SK-N-SH treated with all-trans-retinoic acid at 6 μM for 48 hours (cell line): ENCODE results near the gene CAGE1.

ENCODE experiments used
- ATAC-seq: fragments of 200-7000 bp; cut with Tn5 transposase; 3 replicates; pipeline ENCODE4 v1.9.1; 2020; ENCODE audit warnings: mild to moderate bottlenecking, moderate library complexity
- ARNTL ChIP-seq: fragments of 450-650 bp; formaldehyde crosslinking; IDR thresholded peaks from 2 replicates; pipeline ENCODE4 v1.5.0; 2020; ENCODE audit warnings: low read depth, mild to moderate bottlenecking, moderate library complexity, borderline replicate concordance
- BACH2 ChIP-seq: fragments of 250-450 bp; sonication (Bioruptor Pico); IDR thresholded peaks from 2 replicates; pipeline ENCODE4 v1.9.0; 2021; ENCODE audit warnings: mild to moderate bottlenecking, borderline replicate concordance
- CSDC2 ChIP-seq: fragments of 250-450 bp; sonication (Bioruptor Pico); IDR thresholded peaks from 2 replicates; pipeline ENCODE4 v1.5.0; 2020; ENCODE audit warnings: mild to moderate bottlenecking, moderate library complexity
- CSRNP3 ChIP-seq: fragments of 250-450 bp; sonication (Bioruptor Pico); IDR thresholded peaks from 2 replicates; pipeline ENCODE4 v1.5.1; 2021; ENCODE audit warnings: mild to moderate bottlenecking, moderate library complexity
- ESRRG ChIP-seq: fragments of 250-450 bp; sonication (Bioruptor Pico); IDR thresholded peaks from 2 replicates; pipeline ENCODE4 v1.6.1; 2021; ENCODE audit warnings: mild to moderate bottlenecking
- GLIS3 ChIP-seq: fragments of 250-450 bp; sonication (Bioruptor Pico); IDR thresholded peaks from 2 replicates; pipeline ENCODE4 v1.5.0; 2020; ENCODE audit warnings: mild to moderate bottlenecking, moderate library complexity
- ISL1 ChIP-seq: fragments of 250-450 bp; sonication (Bioruptor Pico); IDR thresholded peaks from 2 replicates; pipeline ENCODE4 v2.1.2; 2022; ENCODE audit warnings: mild to moderate bottlenecking, moderate library complexity
- OSR1 ChIP-seq: fragments of 250-450 bp; sonication (Bioruptor Pico); IDR thresholded peaks from 2 replicates; pipeline ENCODE4 v1.8.0; 2022; ENCODE audit warnings: moderate library complexity, mild to moderate bottlenecking, inconsistent platforms
- PATZ1 ChIP-seq: fragments of 250-450 bp; sonication (Bioruptor Pico); IDR thresholded peaks from 2 replicates; pipeline ENCODE4 v1.8.0; 2020; ENCODE audit warnings: mild to moderate bottlenecking, moderate library complexity, borderline replicate concordance
- PPARA ChIP-seq: fragments of 250-450 bp; sonication (Bioruptor Pico); IDR thresholded peaks from 2 replicates; pipeline ENCODE4 v1.5.0; 2020; ENCODE audit warnings: mild to moderate bottlenecking, borderline replicate concordance
- RARB ChIP-seq: fragments of 250-450 bp; sonication (Bioruptor Pico); IDR thresholded peaks from 2 replicates; pipeline ENCODE4 v1.8.0; 2021; ENCODE audit warnings: mild to moderate bottlenecking, moderate library complexity
- SNAI2 ChIP-seq: fragments of 250-450 bp; sonication (Bioruptor Pico); IDR thresholded peaks from 2 replicates; pipeline ENCODE4 v1.5.0; 2020; ENCODE audit warnings: mild to moderate bottlenecking, moderate library complexity
- TCF4 ChIP-seq: fragments of 250-450 bp; sonication (Bioruptor Pico); IDR thresholded peaks from 2 replicates; pipeline ENCODE4 v1.8.0; 2021; ENCODE audit warnings: mild to moderate bottlenecking, moderate library complexity, borderline replicate concordance
- TOX ChIP-seq: fragments of 250-450 bp; sonication (Bioruptor Pico); IDR thresholded peaks from 2 replicates; pipeline ENCODE4 v1.8.0; 2021; ENCODE audit warnings: mild to moderate bottlenecking, moderate library complexity, borderline replicate concordance
- TSHZ2 ChIP-seq: fragments of 250-450 bp; sonication (Bioruptor Pico); IDR thresholded peaks from 2 replicates; pipeline ENCODE4 v1.5.0; 2020; ENCODE audit warnings: mild to moderate bottlenecking, moderate library complexity
- ZC3H10 ChIP-seq: fragments of 250-450 bp; sonication (Bioruptor Pico); IDR thresholded peaks from 2 replicates; pipeline ENCODE4 v1.5.1; 2021; ENCODE audit warnings: mild to moderate bottlenecking, moderate library complexity
- ZFP3 ChIP-seq: fragments of 250-450 bp; sonication (Bioruptor Pico); IDR thresholded peaks from 2 replicates; pipeline ENCODE4 v1.5.0; 2020; ENCODE audit warnings: mild to moderate bottlenecking, moderate library complexity
- ZFP30 ChIP-seq: fragments of 450-650 bp; formaldehyde crosslinking; IDR thresholded peaks from 2 replicates; pipeline ENCODE4 v1.5.0; 2022; ENCODE audit warnings: mild to moderate bottlenecking, moderate library complexity
- ZNF70 ChIP-seq: fragments of 450-650 bp; formaldehyde crosslinking; IDR thresholded peaks from 2 replicates; pipeline ENCODE4 v1.5.0; 2020; ENCODE audit warnings: mild to moderate bottlenecking, moderate library complexity
- ZNF8 ChIP-seq: fragments of 450-650 bp; formaldehyde crosslinking; IDR thresholded peaks from 2 replicates; pipeline ENCODE4 v1.5.0; 2020; ENCODE audit warnings: mild to moderate bottlenecking, moderate library complexity
- TF ChIP-seq, protein P1 (sequence below): fragments of 250-450 bp; sonication (Bioruptor Pico); IDR thresholded peaks from 2 replicates; pipeline ENCODE4 v1.5.1; 2020; ENCODE audit warnings: low read depth, mild to moderate bottlenecking, moderate library complexity
- TF ChIP-seq, protein P2 (sequence below): fragments of 250-450 bp; sonication (Bioruptor Pico); IDR thresholded peaks from 2 replicates; pipeline ENCODE4 v1.8.0; 2021; ENCODE audit warnings: low read depth, mild to moderate bottlenecking, moderate library complexity, borderline replicate concordance

CAGE1 gene

DNA sequence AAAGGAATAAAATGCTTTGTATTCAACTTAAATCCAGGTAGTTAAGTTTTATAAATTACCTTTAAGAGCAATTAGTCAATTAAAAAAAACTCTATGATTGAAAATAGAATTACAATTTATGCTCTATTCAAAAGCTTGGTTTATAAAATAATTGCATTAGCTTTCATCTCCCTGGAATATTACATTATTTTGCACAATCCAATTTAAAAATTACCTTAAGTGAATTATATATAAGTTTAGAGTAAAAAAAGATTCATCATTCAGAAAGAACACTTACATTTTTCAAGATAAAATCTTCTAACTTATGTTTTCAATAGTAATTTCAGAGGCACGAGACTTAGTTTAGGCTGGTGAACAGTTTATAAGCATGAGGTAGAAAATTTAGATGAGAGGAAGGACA lies 91.4 kb downstream of the CAGE1 start:
- TF ChIP-seq ARNTL (no peak), CSDC2 (CRISPR knock-in tag) (no peak), CSRNP3 (no peak), ZC3H10 (CRISPR knock-in tag) (no peak), OSR1 (CRISPR knock-in tag) (no peak), ISL1 (CRISPR knock-in tag) (peak; percentile 83), GLIS3 (CRISPR knock-in tag) (no peak), PATZ1 (peak; percentile 72; the same call in 1 of the 2 replicates), PPARA (CRISPR knock-in tag) (no peak), ZNF70 (no peak), TCF4 (CRISPR knock-in tag) (0 out of 2 replicates have a peak, but pooled peaks have one; percentile 16)
- ATAC-seq = no peak

- no peak for ATAC-seq
- TF ChIP-seq ZFP3 (CRISPR knock-in tag) = no peak
- TF ChIP-seq RARB (CRISPR knock-in tag) = no peak
- no peak for TF ChIP-seq ISL1 (CRISPR knock-in tag)
- TF ChIP-seq, protein P1, sequence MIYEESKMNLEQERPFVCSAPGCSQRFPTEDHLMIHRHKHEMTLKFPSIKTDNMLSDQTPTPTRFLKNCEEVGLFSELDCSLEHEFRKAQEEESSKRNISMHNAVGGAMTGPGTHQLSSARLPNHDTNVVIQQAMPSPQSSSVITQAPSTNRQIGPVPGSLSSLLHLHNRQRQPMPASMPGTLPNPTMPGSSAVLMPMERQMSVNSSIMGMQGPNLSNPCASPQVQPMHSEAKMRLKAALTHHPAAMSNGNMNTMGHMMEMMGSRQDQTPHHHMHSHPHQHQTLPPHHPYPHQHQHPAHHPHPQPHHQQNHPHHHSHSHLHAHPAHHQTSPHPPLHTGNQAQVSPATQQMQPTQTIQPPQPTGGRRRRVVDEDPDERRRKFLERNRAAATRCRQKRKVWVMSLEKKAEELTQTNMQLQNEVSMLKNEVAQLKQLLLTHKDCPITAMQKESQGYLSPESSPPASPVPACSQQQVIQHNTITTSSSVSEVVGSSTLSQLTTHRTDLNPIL (CRISPR knock-in tag) = no peak
- TF ChIP-seq, protein P2, sequence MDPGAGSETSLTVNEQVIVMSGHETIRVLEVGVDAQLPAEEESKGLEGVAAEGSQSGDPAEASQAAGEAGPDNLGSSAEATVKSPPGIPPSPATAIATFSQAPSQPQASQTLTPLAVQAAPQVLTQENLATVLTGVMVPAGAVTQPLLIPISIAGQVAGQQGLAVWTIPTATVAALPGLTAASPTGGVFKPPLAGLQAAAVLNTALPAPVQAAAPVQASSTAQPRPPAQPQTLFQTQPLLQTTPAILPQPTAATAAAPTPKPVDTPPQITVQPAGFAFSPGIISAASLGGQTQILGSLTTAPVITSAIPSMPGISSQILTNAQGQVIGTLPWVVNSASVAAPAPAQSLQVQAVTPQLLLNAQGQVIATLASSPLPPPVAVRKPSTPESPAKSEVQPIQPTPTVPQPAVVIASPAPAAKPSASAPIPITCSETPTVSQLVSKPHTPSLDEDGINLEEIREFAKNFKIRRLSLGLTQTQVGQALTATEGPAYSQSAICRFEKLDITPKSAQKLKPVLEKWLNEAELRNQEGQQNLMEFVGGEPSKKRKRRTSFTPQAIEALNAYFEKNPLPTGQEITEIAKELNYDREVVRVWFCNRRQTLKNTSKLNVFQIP (CRISPR knock-in tag) = no peak
- TF ChIP-seq ZNF70 = no peak
- no peak for TF ChIP-seq OSR1 (CRISPR knock-in tag)
- TF ChIP-seq GLIS3 (CRISPR knock-in tag) = no peak
- no peak for TF ChIP-seq ZC3H10 (CRISPR knock-in tag)
- no peak for TF ChIP-seq SNAI2 (CRISPR knock-in tag)
- no peak for TF ChIP-seq ESRRG (CRISPR knock-in tag)
- TF ChIP-seq TCF4 (CRISPR knock-in tag) = no peak
- no peak for TF ChIP-seq ZNF8 (CRISPR knock-in tag)
- TF ChIP-seq PATZ1 = no peak
- no peak for TF ChIP-seq PPARA (CRISPR knock-in tag)
- TF ChIP-seq ZFP30 = no peak
These were observed 92.9 kb downstream of the CAGE1 start for GRCh38 chr6:7296602-7297001.

DNA sequence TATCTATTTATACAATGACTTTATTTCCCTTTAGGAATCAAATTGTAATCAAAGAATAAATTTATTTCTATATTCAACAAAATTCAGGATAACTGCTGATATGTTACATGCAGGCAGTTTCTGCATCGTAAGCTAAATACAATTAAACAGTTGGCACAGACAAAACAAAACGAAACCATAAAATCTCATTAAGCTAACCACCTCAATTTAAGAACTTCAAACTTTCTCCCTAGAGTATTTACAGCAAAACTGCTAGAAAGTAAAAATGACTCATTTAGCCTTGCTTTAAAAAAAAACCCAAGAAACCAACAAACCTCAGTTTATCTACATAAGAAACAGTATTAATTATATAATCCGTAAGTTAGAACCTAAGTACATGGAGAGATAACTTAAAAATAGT lies 93.6 kb downstream of the CAGE1 start:
- ATAC-seq = no peak
- TF ChIP-seq CSDC2 (CRISPR knock-in tag) (no peak), SNAI2 (CRISPR knock-in tag) (no peak), ISL1 (CRISPR knock-in tag) (no peak), PATZ1 (no peak), ZFP3 (CRISPR knock-in tag) (no peak), OSR1 (CRISPR knock-in tag) (no peak), BACH2 (no peak), TCF4 (CRISPR knock-in tag) (no peak), PPARA (CRISPR knock-in tag) (no peak), TOX (CRISPR knock-in tag) (no peak), TSHZ2 (no peak), GLIS3 (CRISPR knock-in tag) (no peak), RARB (CRISPR knock-in tag) (no peak), ZNF70 (no peak), ESRRG (CRISPR knock-in tag) (no peak)
- TF ChIP-seq, protein P1 (CRISPR knock-in tag) = no peak
